ENCODE results near the gene ERCC1. TPM values are rescaled to one million over a fixed set of nuclear protein-coding genes. Genes with fewer than 3 reads are reported as not detected.

Gene ERCC1
- total RNA-seq, 1 experiment from 2014 or later, result 103 TPM

- no peak for TF ChIP-seq ZFX (IDR thresholded peaks at IDR 0.05)
- peak; percentile 39 for TF ChIP-seq TCF7L2 (IDR thresholded peaks at IDR 0.05; ENCODE audit: borderline replicate concordance, extremely low read depth, insufficient read depth, insufficient read length)
- TF ChIP-seq FOSL1 (IDR thresholded peaks at IDR 0.05; ENCODE audit: low read depth), result peak; percentile 98
- peak; percentile 53; the same call in 1 of the 2 replicates for TF ChIP-seq EGR1 (IDR thresholded peaks at IDR 0.05; ENCODE audit: low read depth)
- no peak for TF ChIP-seq EZH2 (IDR thresholded peaks at IDR 0.05)
- TF ChIP-seq SIN3A (IDR thresholded peaks at IDR 0.05; ENCODE audit: low read depth), result peak; percentile 49
- peak; percentile 96 for TF ChIP-seq SP1 (IDR thresholded peaks at IDR 0.05; ENCODE audit: low read depth)
- TF ChIP-seq JUND (IDR thresholded peaks at IDR 0.05), result peak; percentile 97
- no peak for TF ChIP-seq POLR2A (IDR thresholded peaks at IDR 0.05; ENCODE audit: borderline replicate concordance, extremely low read depth, insufficient read depth, insufficient read length)
- TF ChIP-seq MAX (IDR thresholded peaks at IDR 0.05), result peak; percentile 34; the same call in 1 of the 2 replicates
- TF ChIP-seq CBX3 (IDR thresholded peaks at IDR 0.05; ENCODE audit: low read depth), result peak; percentile 81; the same call in 1 of the 2 replicates
- TF ChIP-seq POLR2AphosphoS5 (IDR thresholded peaks at IDR 0.05; ENCODE audit: low read depth, low read length), result peak; percentile 71
- Histone ChIP-seq H3K4me3 (replicated peaks in 1 of 2; ENCODE audit: low read depth in 1 of 2, low read length in 2 of 2) (peak overlapping the region; percentile 93 to 96), H3K27me3 (ENCODE audit: insufficient read depth, low read length) (no peaks in the 10 kb centered on the region), H3K4me2 (ENCODE audit: low read length) (peak overlapping the region; percentile 100), H3K9me3 (ENCODE audit: control insufficient read depth in 1 of 2, insufficient read depth in 1 of 2, low read depth in 1 of 2, low read length in 2 of 2) (no peaks in the 10 kb centered on the region), H3K9ac (ENCODE audit: low read length) (peak overlapping the region; percentile 87), H3K4me1 (ENCODE audit: control insufficient read depth in 1 of 2, insufficient read depth in 2 of 2, low read length in 2 of 2) (peaks cover 42 to 84% of the 10 kb centered on the region in 2 experiments), H3K36me3 (ENCODE audit: control insufficient read depth in 1 of 2, insufficient read depth in 2 of 2, low read length in 2 of 2) (peaks cover 0 to 9% of the 10 kb centered on the region in 2 experiments; a peak in 2 of 4 replicates), H3K9me2 (ENCODE audit: insufficient read depth) (no peaks in the 10 kb centered on the region), H2AFZ (ENCODE audit: low read depth, low read length, poor library complexity, severe bottlenecking) (no peak overlapping the region), H3K79me2 (ENCODE audit: insufficient read depth, low read length) (peaks cover 32% of the 10 kb centered on the region), H3K27ac (ENCODE audit: low read depth, low read length) (peak overlapping the region; percentile 99), H4K20me1 (ENCODE audit: insufficient read depth) (no peaks in the 10 kb centered on the region)
- intact Hi-C loops (cut with micrococcal nuclease), result loop anchor here (1.0 kb wide), 1 partner anchor 218 kb away; no protein-coding TSS in a partner anchor
- ATAC-seq, result peak; percentile 66
- BruUV-seq (replicated peaks), result TSS peak; percentile 88
- POLR2A ChIA-PET, result interaction anchor here (0.7 to 1.9 kb wide), 10 partner anchors 10 to 617 kb away, joined by 3 to 16 read pairs (median 7); partner anchors contain the start of genes FOSB and PPP1R13L
- CTCF ChIA-PET, result interaction anchor here (0.9 to 3.7 kb wide), 5 partner anchors 15 to 61 kb away, joined by 3 to 24 read pairs (median 6); no protein-coding TSS in a partner anchor
- RAD21 ChIA-PET (ENCODE audit: low non-redundant PET in 1 of 2, low total read pairs in 2 of 2, uncharacterized antibody in 2 of 2, unreplicated experiment in 2 of 2), result interaction anchor here in 1 of 2 experiments (1.0 kb wide), 1 partner anchor 55 kb away, joined by 6 read pairs; no protein-coding TSS in a partner anchor
- peak; percentile 91 for DNase-seq (ENCODE audit: low read depth, low spot score)
Observed at GRCh38 chr19:45424191-45425058, 708 bp upstream of the ERCC1 start.
